ENCODE results near the gene MRPL28. TPM values are rescaled to one million over a fixed set of nuclear protein-coding genes. Genes with fewer than 3 reads are reported as not detected.

The MRPL28 gene
- total and polyA plus RNA-seq, 2 donors (not counting 3 experiments of a cell fraction or from before 2014, with no cell fraction given), result 104 to 180 TPM

- intact Hi-C loops (cut with micrococcal nuclease), result loop anchor here (5.0 kb wide), 1 partner anchor 173 kb away; the partner anchor contains the start of gene HBQ1
- no peak for FAIRE-seq
- CTCF ChIA-PET, result interaction anchor here (1.1 to 1.8 kb wide), 2 partner anchors 8 to 248 kb away, joined by 3 to 7 read pairs; no protein-coding TSS in a partner anchor
These were observed 15.3 kb downstream of the MRPL28 start for GRCh38 chr16:354971-355461.

More at GRCh38 chr16:354971-355461, 15.3 kb downstream of the MRPL28 start:
- Histone ChIP-seq H2AFZ (ENCODE audit: low read depth, low read length) (no peak overlapping the region), H3K4me2 (ENCODE audit: insufficient read depth, low read length) (no peak overlapping the region), H3K36me3 (ENCODE audit: control insufficient read depth in 2 of 2, extremely low read depth in 1 of 2, insufficient read depth in 2 of 2, low read length in 2 of 2) (peaks cover 0 to 3% of the 10 kb centered on the region in 2 experiments), H3K4me3 (replicated peaks in 1 of 3; ENCODE audit: insufficient read depth in 1 of 3, low read depth in 1 of 3, low read length in 3 of 3) (no peak overlapping the region), H4K20me1 (replicated peaks; ENCODE audit: control insufficient read depth, extremely low read depth, insufficient read depth, low read length) (no peaks in the 10 kb centered on the region), H3K79me2 (ENCODE audit: control insufficient read depth, insufficient read depth, low read length) (peaks cover 15% of the 10 kb centered on the region), H3K27ac (ENCODE audit: insufficient read depth, low read depth, low read length) (no peak overlapping the region), H3K9ac (replicated peaks; ENCODE audit: extremely low read depth, insufficient read depth, low read length) (no peak overlapping the region), H3K4me1 (ENCODE audit: control insufficient read depth, extremely low read depth, insufficient read depth, low read length) (peaks cover 6% of the 10 kb centered on the region), H3K9me1 (replicated peaks; ENCODE audit: control insufficient read depth, extremely low read depth, insufficient read depth, low read length) (no peaks in the 10 kb centered on the region), H3K9me3 (replicated peaks; ENCODE audit: control insufficient read depth, insufficient read depth, low read length) (no peaks in the 10 kb centered on the region), H3K27me3 (ENCODE audit: control insufficient read depth in 2 of 2, insufficient read depth in 2 of 2, low read length in 2 of 2) (no peaks in the 10 kb centered on the region)
- DNase-seq (ENCODE audit: low read depth, low spot score), result no peak
- POLR2A ChIA-PET, result no interaction called here
- dilution Hi-C loops (cut with MboI; ENCODE audit: extremely low pct_ligation_motif_present, low sequenced_read_pairs), result no loop called here
- TF ChIP-seq EZH2 (IDR thresholded peaks at IDR 0.05; ENCODE audit: borderline replicate concordance, low read depth, low read length, severe bottlenecking) (no peak), GATA2 (IDR thresholded peaks at IDR 0.05; ENCODE audit: insufficient read depth, insufficient read length, low read depth, low read length) (no peak), POLR2A (IDR thresholded peaks at IDR 0.05; ENCODE audit: low read depth, low read length) (no peak), POLR2AphosphoS5 (IDR thresholded peaks at IDR 0.05; ENCODE audit: insufficient read depth, low read depth, low read length) (no peak), MAX (IDR thresholded peaks at IDR 0.05; ENCODE audit: insufficient read depth, insufficient read length) (no peak), MYC (IDR thresholded peaks at IDR 0.05; ENCODE audit: low read depth, low read length) (no peak), CTCF (IDR thresholded peaks at IDR 0.05; ENCODE audit: extremely low read depth in 1 of 2, insufficient read depth in 1 of 2, low read depth in 1 of 2, low read length in 2 of 2) (no peak), JUN (IDR thresholded peaks at IDR 0.05; ENCODE audit: borderline replicate concordance, insufficient read depth, insufficient read length, low read depth) (no peak), FOS (IDR thresholded peaks at IDR 0.05; ENCODE audit: borderline replicate concordance, insufficient read depth, low read length) (no peak)
- no TSS peak for BruUV-seq (replicated peaks)

Measured in endothelial cell of umbilical vein (primary cell).